HG02588 (cell line): Measurements from ENCODE around the gene NAT9.

Experiments
- ATAC-seq: cut with Tn5 transposase; IDR thresholded peaks from one replicate; pipeline ENCODE4 v1.9.1; 2021; ENCODE audit warnings: mild to moderate bottlenecking, moderate library complexity; ENCODE audit not compliant: unreplicated experiment

The NAT9 gene, protein sequence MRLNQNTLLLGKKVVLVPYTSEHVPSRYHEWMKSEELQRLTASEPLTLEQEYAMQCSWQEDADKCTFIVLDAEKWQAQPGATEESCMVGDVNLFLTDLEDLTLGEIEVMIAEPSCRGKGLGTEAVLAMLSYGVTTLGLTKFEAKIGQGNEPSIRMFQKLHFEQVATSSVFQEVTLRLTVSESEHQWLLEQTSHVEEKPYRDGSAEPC

DNA sequence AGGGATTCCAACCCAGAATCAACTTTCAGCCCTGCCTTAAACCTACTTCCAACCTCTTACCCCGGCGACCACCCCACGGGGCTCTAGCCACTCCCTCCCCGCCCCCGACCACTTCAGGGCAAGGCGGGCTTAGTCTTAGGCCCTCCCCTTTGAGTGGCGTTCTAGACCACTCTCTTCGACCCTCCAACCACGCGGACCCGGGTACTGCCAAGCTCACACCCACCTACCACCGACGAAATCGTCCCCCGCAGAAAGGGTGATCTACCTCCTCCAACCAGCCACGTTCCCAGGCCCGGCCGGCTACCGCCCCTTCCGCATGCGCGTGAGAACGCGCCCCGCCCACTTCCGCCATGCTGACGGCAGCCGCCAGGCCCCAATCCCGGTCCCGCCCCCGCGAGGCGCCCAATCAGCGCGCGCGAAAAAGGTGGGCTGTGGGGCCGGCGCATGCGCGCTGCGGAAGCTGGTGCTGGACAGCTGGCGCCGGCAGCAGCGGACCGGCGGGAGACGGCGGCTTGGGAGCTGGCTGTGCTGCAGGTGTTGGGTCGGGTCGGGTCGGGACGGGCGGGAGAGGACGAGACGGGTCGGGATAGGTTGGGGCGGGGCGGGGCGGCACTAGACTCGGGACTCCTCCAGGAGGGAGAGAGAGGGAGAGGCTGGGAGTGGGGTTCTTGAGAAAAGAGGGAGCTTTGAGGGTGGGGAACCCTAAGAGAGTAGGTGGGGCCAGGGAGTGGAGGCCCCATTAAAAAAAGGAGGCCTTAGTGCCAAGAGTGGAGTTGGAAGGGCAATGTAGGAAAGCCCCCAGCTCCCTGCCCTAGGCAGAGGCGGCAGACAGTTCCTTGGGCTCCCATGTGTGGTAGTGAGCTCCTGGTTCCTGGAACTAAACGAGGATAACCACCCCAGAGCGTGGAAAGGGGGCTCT is at the start of gene NAT9:
NAT9 (minus strand) TSS at position 302 of the 919 bp plus-strand sequence. CDS start 647 bp downstream, outside the sequence.
- ATAC-seq = peak; percentile 78

DNA sequence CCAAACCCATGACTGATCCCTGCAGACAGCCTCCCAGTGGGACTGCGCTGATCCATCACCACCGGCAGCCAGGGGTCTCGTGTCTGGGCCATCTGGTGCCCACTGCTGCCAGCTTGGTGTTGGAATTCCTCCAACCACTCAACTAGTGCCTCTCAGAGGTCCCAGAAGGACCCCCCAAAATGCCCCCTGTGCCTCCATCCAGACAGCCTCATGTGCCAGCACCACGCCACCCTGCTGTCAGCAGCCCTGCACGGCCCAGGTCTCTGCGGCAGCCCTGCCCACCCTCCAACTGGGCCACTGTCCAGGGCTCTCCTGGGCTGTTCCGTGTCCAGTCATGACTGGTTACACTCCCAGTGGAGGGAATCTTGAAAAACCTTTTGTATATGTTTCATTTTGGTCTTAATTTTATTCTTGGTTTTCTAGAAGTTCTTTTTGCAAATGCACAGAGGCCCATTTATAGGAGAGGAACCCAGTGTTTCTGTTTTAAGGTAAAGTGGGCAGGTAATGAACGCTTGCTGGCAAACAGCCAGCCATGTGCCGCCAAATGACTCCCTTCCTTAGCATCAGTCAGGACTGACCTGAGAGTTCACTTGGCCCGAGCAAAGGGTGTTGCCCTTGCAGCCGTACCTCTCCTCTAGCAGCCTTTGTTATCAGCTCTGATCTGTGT is 48.9 kb upstream of the NAT9 start:
- ATAC-seq = no peak

DNA sequence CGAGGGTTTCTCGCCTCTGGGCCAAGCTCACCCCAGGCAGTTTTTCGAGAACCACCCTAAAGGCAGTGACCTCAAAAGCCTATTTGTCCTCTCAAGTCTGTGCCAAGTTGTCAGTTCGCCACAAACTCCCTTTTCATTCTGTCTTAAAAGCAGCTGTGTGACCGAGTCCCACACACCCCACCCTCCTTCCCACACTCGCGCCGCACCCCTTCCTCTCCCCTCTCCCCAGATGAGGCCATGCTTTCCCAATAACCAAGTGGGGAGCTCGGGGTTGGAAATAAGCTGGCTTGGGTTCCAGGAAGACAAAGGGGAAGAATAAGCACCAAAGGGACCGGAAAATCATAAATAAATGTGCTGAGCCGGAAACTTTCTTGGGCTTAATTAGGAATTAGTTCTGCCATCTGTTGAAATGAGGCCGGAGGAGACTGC is 46.8 kb upstream of the NAT9 start:
- no peak for ATAC-seq

DNA sequence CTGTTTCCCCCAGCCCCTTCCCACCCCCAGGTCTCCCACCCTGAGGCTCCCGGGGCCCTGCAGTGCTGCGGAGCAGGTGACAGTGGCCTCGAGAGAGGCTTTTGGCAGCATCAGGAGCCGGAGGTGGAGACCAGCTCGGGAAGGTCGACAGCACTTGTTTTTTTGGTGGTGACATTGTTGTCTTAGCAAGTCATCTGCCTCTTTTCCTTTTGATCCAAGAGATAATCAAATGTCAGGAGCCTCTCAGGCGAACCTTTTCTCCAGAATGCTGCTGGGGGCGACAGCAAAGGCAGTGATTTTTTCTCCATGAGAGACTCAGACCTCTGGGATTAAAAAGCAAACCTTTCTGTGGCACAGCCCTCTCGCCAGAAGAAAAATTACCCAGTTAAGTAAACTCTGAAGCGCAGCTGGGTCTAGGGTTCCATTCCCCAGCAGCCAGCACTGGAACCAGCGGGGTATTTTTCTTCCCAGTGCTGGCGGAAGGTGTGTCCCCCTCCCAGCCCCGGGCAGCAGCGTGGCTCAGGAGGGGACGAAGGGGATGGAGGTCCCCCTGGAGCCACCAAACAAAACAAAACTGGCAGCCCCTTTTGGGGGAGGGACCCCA is 46.3 kb upstream of the NAT9 start:
- no peak for ATAC-seq

DNA sequence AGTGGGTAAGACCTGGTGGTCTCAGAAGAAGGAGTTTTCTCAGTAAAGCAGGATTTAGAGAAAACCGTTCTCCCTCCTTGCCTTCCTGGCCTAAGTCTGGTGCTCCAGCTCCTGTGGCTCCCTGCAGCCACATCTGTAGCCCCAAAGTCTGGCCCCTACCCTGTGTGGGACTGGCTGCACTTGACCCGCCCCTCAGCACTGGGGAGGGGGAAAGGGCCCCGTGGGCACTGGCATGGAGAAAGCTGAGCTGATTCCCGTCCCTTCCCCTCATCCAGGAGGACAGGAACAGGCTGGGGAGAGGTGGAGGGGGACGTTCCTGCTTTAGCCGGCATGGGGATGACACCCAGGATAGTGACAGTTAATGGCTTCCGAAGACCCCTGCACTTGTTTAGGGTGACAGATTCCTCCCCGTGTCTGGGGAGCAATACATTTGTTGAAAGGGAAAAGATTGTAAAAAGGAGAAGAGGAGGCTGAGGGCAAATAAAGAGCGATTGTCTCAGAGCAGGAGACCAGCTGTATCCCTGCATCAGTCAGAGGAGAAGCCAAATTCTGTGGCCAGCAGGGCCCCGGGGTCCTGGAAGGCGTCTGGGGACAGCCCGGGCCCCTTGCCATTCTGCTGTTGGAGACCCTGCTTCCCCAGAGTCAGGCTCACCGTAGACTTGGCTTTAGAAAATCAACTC is 45.6 kb upstream of the NAT9 start:
- ATAC-seq = no peak

DNA sequence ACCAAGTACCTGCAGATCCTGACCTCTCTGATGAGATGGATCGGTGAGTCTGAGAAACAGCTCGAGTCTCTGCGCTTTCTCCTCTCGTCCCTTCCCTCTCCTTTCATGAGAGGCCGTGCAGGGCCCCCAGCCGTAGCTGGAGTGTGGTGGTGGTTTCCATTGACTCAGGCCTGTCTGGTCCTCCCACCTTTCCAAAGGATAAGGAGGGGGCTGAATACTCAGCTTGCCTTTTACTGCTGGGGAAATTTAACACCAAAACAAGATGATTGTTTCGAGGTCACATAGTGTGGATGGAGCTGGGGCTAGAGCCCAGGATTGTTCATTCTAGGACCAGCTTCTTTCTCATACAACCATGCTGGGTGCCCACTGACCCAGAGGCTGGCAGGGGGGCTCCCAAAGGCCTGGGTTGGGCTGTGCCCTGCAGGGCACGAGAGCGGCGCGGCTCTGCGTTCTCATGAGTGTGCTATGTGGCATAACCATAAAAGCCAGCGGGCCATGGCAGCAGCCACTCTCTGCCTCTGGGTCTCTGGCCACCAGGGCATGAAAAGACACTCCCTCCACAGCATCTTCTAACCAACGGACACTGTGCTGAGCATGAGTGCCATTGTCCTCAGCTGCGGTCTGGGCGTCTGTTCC is 43.8 kb upstream of the NAT9 start:
- ATAC-seq = no peak

DNA sequence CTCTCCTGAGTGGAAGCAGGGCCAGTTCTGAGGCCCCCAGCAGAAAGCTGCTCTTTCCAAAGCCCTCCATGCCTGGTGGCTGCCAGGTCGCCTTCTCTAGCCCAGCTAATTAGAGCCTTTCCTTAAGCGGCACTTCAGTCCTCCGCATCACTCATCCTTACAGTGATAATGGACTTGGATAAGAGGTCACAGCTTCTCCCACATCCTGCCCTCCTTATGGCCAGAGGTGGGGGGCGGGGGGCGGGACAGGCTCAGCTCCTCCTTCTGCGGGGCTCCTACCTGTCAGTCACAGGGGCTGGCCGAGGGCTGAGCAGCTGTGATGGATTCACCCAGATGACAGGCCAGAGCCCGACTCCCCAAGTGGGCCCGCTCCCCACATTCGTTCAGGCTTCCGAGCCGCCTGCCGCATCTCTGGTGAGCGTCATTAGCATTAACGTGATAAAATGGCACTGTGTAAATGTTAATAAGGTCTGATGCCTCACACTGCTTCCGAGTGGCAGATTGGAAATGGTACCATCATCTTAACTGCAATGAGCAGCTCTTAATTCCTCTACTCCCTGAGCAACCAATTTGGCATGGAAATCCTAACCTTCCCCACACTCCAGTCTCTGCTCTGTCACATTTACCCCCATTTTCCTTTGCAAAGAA is 42.3 kb upstream of the NAT9 start:
- no peak for ATAC-seq

DNA sequence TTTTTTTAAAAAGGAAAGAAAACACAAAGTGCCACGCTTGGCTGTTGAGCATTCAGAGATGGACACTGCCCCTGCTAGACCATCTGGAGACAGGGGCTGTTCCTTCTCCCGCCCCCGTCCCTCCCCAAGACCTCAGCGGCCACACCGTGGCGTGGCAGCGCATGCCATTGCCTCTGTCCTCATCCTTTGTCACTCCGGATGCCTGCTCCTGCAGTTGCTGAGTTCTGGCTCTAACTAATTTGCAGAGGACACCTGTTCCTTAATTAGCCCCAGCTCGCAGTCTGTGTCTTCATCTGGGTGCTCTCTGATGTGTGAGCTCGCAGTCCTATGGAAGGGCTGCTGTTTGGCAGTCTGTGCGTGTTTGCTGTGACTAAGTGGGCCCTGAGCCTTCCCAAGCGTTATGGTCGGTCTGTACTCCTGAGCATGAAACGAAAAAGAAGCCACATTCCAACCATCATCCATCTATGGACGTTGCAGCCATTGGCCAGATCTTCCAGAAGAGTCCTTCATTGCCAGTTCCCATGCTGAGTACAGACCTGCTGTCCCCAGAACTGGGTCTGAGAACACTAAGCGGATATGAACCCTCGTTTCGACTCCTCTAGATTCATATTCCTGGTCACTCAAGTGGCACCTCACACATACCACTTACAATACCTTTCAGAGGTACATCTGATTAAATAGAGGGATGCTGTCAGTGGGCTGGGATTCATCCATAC is 40.9 kb upstream of the NAT9 start:
- no peak for ATAC-seq

DNA sequence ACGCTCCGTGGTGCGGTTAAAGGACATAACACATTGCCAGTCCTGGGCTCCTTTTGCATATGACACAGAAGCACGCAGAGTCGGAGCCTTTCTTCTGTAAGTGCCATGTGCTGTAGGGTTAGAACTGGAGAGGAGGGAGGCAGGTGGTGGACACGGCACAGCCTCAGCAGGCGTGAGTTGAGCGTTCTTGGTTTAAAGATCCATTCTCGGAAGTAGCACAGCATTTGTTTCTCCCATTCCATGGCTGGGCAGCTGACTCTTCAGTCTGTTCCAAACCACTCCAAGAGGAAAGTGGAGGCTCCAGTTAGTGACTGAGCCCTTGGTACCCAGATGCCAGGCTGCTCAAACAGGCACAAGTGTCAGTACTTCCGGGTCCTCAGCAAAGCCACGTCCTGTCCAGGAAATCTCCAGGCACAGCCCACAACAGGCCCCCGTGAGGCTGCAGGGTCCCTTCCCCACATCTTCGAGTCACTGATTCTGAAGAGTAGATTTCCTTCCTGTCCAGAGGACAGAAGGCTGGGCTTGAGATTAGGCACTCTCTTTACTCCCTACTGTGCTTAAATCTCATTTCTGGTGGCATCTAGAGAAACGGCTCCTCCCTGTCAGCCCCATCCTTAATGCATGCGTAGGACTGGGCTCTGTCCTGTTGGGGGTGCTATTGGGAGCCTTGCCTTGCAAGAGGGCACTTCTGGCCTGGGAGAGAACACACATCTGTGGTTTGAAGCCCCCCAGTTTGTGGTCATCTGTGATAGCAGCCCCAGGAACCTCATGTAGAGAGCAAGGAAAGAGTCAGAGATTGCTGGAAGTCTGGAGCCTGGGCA is 39.6 kb upstream of the NAT9 start:
- ATAC-seq = no peak

DNA sequence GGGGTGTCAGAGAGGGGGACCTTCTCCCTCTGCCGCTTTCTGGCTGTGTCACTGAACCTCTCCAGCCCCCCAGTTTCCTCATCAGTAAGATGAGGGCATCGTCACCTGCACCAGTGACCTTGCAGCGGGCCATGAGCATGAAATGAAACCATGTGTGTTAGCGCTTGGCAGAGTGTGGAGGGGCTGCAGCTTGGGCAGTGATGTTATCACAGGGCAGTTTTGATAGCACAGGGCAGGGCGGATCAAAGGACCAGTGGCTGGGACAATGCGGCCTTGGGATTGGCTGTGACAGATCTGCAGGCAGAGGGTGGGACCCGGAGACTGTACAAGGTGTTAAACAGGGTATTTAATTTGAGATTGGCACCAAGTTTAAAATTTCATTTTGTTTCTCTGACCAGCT is 38.9 kb upstream of the NAT9 start:
- ATAC-seq = no peak

DNA sequence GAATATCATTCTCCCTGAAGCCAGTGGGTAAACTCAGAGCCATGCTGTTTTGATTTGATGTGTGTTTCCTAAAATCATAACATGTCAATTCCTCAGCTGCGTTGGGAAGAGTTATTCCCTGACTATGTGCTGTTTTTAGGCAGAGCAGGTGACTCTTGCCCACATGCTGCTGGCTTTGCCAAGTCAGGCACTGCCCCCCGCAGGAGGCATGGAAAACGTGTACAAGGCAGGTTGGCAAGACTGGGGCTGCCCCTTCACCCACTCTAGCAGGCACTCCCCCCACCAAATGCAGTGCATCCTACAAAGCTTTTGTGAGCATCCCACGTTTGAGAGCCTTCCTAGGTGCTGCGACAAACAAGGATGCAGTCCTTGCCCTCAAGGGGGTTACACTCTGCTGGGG is 38.3 kb upstream of the NAT9 start:
- no peak for ATAC-seq

DNA sequence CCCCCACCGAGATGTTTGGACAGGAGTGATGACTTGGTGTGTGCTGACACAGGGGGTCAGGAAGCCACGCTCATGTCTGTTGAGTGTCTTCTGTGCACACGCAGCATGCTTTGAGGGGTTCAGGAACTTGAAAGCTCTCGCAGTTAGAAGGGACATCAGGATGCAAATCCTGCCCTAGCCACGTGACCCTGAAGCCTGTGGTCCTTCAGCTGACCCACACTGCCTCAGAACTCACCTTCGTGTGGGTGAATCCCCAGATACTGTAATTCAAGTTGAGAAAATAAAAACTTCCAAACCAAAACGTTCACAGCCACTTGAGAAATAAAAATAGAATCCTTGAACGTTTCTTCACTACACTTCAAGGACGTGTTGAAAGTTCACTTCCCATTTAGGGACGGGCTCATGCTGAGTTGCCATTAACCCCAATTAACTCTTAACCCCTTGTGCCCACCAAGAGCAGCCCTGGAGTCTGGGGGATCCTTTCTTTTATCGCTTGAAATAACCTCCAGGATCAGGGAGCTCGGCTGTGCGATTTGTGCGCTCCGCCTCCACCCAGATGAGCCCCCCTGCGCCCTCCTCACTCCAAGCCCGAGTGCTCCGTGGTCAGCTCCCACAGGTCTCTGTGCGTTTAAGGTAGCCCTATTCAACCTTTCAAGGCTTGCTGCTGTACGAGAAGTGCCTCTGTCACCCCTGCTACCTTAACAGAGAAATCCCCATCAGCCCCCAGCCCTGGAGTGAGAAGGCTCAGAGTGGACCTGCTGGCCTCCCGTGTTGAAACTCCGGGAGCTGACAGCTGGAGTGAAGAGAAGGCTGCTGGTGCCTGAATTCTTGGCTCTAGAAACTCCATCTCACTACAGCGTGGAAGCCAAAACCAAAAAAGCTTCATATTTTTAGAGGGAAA is 36.2 kb upstream of the NAT9 start:
- no peak for ATAC-seq

DNA sequence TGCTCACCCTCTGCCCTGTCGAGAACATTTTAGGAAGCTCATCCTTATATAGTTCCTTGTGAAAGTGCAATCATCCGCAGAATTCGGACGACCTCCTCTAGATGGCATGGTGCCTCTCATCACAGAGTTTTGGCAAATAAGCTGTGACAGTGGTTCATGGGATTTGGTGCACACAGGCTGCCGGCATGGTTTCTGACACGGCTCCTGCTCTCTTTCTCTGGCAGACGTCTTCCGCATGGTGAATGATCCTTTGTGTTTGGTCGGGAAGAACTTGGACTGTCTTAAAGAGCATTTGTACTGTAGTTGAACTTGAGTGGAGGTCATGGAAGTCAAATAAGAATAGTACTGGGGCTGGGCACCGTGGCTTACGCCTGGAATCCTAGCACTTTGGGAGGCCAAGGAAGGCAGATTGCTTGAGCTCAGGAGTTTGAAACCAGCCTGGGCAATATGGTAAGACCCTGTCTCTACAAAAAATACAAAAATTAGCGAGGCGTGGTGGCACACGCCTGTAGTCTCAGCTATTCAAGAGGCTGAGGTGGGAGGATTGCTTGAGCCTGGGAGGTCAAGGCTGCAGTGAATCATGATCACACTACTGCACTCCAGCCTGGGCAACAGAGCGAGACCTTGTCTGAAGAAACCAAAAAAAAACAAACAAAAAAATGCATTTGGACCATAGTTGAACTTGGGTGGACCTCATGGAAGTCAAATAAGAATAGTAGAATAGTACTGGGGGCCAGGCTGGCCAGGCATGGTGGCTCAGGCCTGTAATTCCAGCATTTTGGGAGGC is 34.7 kb upstream of the NAT9 start:
- no peak for ATAC-seq

DNA sequence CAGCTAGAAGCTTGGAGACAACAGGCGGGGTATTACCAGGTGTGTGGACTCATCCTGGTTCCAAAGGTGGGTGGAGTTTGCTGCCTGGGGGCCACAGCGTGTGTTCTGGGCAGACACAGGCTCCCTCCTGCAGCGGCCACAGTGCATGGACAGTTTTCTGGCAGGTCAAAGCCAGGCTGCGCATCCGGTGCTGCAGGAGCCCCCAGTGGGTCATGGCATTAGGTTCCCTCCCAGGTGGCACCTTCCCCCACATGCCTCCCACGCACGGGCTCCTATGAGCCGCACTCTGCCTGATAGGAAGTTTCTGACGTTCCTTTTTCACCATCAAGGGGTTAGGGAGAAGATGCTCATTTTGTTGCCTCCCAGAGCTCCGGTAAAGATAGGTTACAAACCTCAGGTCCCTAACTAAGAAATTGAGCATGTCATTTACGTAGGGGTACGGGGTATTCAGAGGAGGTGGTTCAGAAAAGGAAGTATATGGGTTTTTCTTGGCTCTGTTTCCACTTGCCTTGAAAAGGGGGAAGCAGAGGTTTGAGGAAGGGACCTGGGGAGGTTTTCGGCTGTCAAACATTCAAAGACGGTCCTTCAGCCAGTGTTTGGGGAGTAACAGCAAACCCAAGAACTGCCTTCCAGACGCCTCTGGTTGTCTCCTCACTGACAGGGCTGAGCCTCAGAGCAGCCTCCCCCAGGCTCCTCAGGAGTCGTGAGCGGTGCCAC is 32.7 kb upstream of the NAT9 start:
- no peak for ATAC-seq

DNA sequence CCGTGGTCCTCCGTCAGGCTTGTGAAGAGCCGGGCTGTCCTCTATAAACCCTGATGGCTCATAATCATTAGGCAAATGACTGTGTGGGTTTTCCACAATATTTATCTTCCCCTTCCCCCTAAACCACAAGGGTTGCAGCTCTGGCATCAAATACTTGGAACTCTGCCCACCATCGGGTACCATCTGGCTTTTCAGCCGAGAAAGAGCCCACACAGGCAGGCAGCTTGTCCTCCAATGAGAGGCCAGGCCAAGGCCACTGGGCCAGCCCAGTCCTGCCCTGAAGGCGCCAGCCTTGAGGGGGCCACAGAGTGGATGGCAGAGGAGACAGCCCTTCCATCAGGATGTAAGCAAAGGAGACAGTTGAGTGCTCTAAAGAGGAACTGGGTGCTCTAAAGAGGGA is 31.8 kb upstream of the NAT9 start:
- no peak for ATAC-seq

DNA sequence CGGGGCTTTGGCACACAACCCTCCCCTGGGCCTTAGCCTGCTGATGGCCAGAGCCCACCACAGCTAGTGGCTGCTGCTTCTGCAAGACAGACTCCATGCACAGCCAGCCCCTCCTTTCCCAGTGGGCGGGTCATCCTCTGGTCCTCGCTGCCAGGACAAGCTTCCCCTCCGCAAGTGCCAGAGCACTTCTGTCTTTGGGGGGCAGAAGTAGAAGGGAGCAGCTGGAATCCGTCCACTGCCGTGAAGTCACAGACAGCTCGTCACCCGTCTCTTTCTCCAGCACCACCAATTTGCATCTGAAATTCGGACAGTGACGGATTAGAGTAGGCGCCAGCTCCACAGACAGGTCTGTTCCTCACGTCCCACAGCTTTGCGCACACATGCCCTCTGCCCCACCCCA is 31.3 kb upstream of the NAT9 start:
- no peak for ATAC-seq
